HepG2 (cell line): Measurements from ENCODE around the gene PHF19. TPM values are rescaled to one million over a fixed set of nuclear protein-coding genes. Genes with fewer than 3 reads are reported as not detected.

Source experiments
- ATAC-seq: fragments of 200-7000 bp; cut with Tn5 transposase; 3 replicates; pipeline ENCODE4 v1.9.1; 2020; ENCODE audit warnings: mild to moderate bottlenecking, moderate library complexity
- BruUV-seq: library from RNA; stranded (reverse); fragments of 400-500 nt; replicated peaks from 2 replicates; lab custom pipeline; 2021; lab: Mats Ljungman, UMichigan
- CTCF ChIA-PET: fragments of 300-600 bp; formaldehyde crosslinking; extraction: SDS; loops from one replicate; lab custom pipeline; 2021; ENCODE audit warnings: low total read pairs, inconsistent platforms, low intra/inter-chr PET ratio; lab: Yijun Ruan, JAX
- POLR2A ChIA-PET: fragments of 350-600 bp; sonication (Branson Sonifier 250); formaldehyde crosslinking; loops from one replicate; lab custom pipeline; 2020; ENCODE audit warnings: antibody characterized with exemption, inconsistent platforms; lab: Yijun Ruan, JAX
- DNase-seq: peaks from one replicate; pipeline ENCODE4 v3.0.0-alpha.2; 2015; ENCODE audit warnings: low spot score
- FAIRE-seq: peaks from 3 replicates; lab custom pipeline; 2011; peaks lifted over from hg19 to GRCh38; lab: Jason Lieb, UNC
- H2AFZ ChIP-seq: one replicate; pipeline ENCODE4 v1.6.1; 2011; ENCODE audit warnings: low read length, inconsistent platforms
- H3K27ac ChIP-seq: fragments of 300-600 bp; 3 replicates; pipeline ENCODE4 v1.8.0; 2011; ENCODE audit warnings: mixed run types, mild to moderate bottlenecking, mixed read lengths, low read length, inconsistent platforms; ENCODE audit not compliant: insufficient read depth; ENCODE audit errors: extremely low read length
- H3K27me3 ChIP-seq, 2 experiments: fragments of 200-600 bp in 1 of 2; 2 replicates in 1 of 2; 3 replicates in 1 of 2; pipeline versions ENCODE4 v1.6.0 to v1.8.0; 2011; ENCODE audit warnings: low read length in 2 of 2, mild to moderate bottlenecking in 2 of 2, moderate library complexity in 2 of 2, inconsistent platforms in 1 of 2; ENCODE audit not compliant: insufficient read depth in 2 of 2, control insufficient read depth in 1 of 2
- H3K36me3 ChIP-seq, 2 experiments: fragments of 200-600 bp in 1 of 2; replicated peaks in 1 of 2; 2 replicates in 1 of 2; 3 replicates in 1 of 2; pipeline versions ENCODE4 v1.5.1 to v1.8.0; 2011; ENCODE audit warnings: low read length in 2 of 2, inconsistent platforms in 1 of 2; ENCODE audit not compliant: insufficient read depth in 2 of 2, control insufficient read depth in 1 of 2
- H3K4me1 ChIP-seq: 2 replicates; pipeline ENCODE4 v1.5.1; 2012; ENCODE audit warnings: low read length, inconsistent platforms; ENCODE audit not compliant: insufficient read depth
- H3K4me2 ChIP-seq: 2 replicates; pipeline ENCODE4 v1.6.0; 2011; ENCODE audit warnings: low read depth, low read length, inconsistent platforms
- H3K4me3 ChIP-seq, 3 experiments: fragments of 200-600 bp in 1 of 3; sonication (generic), shearing (Covaris generic) in 1 of 3; replicated peaks in 1 of 3; 2 replicates each; pipeline ENCODE4 v1.5.1; 2011 to 2016; ENCODE audit warnings: low read length in 3 of 3, inconsistent platforms in 2 of 3, low read depth in 2 of 3, mild to moderate bottlenecking in 2 of 3, control low read depth in 1 of 3, mixed read lengths in 1 of 3; ENCODE audit not compliant: insufficient read depth in 1 of 3
- H3K79me2 ChIP-seq: one replicate; pipeline ENCODE4 v1.6.1; 2011; ENCODE audit warnings: low read length, inconsistent platforms; ENCODE audit not compliant: insufficient read depth
- H3K9ac ChIP-seq: 2 replicates; pipeline ENCODE4 v1.6.0; 2011; ENCODE audit warnings: mild to moderate bottlenecking, low read depth, low read length, inconsistent platforms; ENCODE audit not compliant: insufficient read depth
- H3K9me3 ChIP-seq: 2 replicates; pipeline ENCODE4 v1.5.1; 2012; ENCODE audit warnings: mild to moderate bottlenecking, low read length
- H4K20me1 ChIP-seq: 2 replicates; pipeline ENCODE4 v1.6.0; 2011; ENCODE audit warnings: inconsistent platforms, mild to moderate bottlenecking, low read length, moderate library complexity; ENCODE audit not compliant: insufficient read depth
- AGO2 ChIP-seq: fragments of 200-400 bp; formaldehyde crosslinking; optimal IDR thresholded peaks from 2 replicates; pipeline ENCODE3; 2017; ENCODE audit warnings: mild to moderate bottlenecking, low read depth, low read length, moderate library complexity
- CEBPB ChIP-seq: IDR thresholded peaks from 2 replicates; pipeline ENCODE4 v1.6.1; 2011; ENCODE audit warnings: low read depth, low read length, improper control_type of control experiment, borderline replicate concordance
- IRF2 ChIP-seq: IDR thresholded peaks from 2 replicates; pipeline ENCODE4 v1.6.1; 2018; ENCODE audit warnings: missing genetic modification reagents, missing compliant biosample characterization
- NFAT5 ChIP-seq: sonication (generic); formaldehyde crosslinking; IDR thresholded peaks from 2 replicates; pipeline ENCODE4 v1.4.0; 2020; ENCODE audit warnings: missing genetic modification reagents
- SIX1 ChIP-seq: sonication (generic); formaldehyde crosslinking; IDR thresholded peaks from 2 replicates; pipeline ENCODE4 v1.4.0; 2020; ENCODE audit warnings: missing genetic modification reagents, borderline replicate concordance
- SNAI1 ChIP-seq: sonication (generic); formaldehyde crosslinking; IDR thresholded peaks from 2 replicates; pipeline ENCODE4 v1.5.0; 2020; ENCODE audit warnings: mild to moderate bottlenecking, missing genetic modification reagents, borderline replicate concordance
- ZBTB10 ChIP-seq: sonication (generic); formaldehyde crosslinking; IDR thresholded peaks from 2 replicates; pipeline ENCODE4 v1.4.0; 2020; ENCODE audit warnings: missing genetic modification reagents, borderline replicate concordance
- ZNF180 ChIP-seq: sonication (generic); formaldehyde crosslinking; IDR thresholded peaks from 2 replicates; pipeline ENCODE4 v1.4.0; 2020; ENCODE audit warnings: low read depth, missing genetic modification reagents, borderline replicate concordance
- WGBS: methylation state at CpG from one replicate; pipeline ENCODE4 v1.1.6; 2017; ENCODE audit warnings: low lambda C conversion rate; 5-methylcytosine and 5-hydroxymethylcytosine counted together
- in situ Hi-C: cut with HindIII; loops from 2 replicates; pipeline ENCODE4 v1.10.0; 2017; ENCODE audit warnings: low pct_unique_long_range_greater_than_20kb; ENCODE audit not compliant: extremely low pct_ligation_motif_present
- intact Hi-C: fragments of 100-400 bp; cut with micrococcal nuclease; formaldehyde crosslinking; loops from one replicate; pipeline ENCODE4 v1.10.0; 2022; ENCODE audit not compliant: unreplicated experiment
- polyA plus RNA-seq, 8 experiments: library from polyadenylated mRNA; depleted of rRNA in 3 of 8; stranded (reverse) in 7 of 8; unstranded in 1 of 8; fragments of >200 nt; fragmentation: Illumina TruSeq in 4 of 8; extraction: Trizol in 4 of 8; gene quantifications; 2 replicates each; pipeline versions ENCODE4 v1.2.1 to v1.2.3, GENCODE V29; 2011 to 2016; ENCODE audit warnings: low read depth in 4 of 8, missing spikeins in 1 of 8, mixed read lengths in 1 of 8; ENCODE audit not compliant: insufficient read depth in 1 of 8
- total RNA-seq, 5 experiments: library from RNA; depleted of rRNA; stranded (reverse); fragments of >200 nt; fragmentation: Illumina TruSeq; extraction: Trizol; gene quantifications; 2 replicates each; pipeline ENCODE4 v1.2.3, GENCODE V29; 2016; ENCODE audit warnings: low read depth in 1 of 5

The PHF19 gene
- total and polyA plus RNA-seq, 2 of the 13 experiments (the other 11 are each of a cell fraction or from before 2014, with no cell fraction given) = 29.7 to 41.3 TPM

- TF ChIP-seq CEBPB = 0 out of 2 replicates have a peak, but pooled peaks have one; percentile 41
- no peak for TF ChIP-seq AGO2
- H3K4me3 ChIP-seq = no peak overlapping the region
- CTCF ChIA-PET = no interaction called here
- 98% methylated on average over 11 of the region's 11 CpGs for WGBS
- in situ Hi-C loops = no loop called here
- no peak overlapping the region for H3K4me2 ChIP-seq
- FAIRE-seq = no peak
- intact Hi-C loops = no loop called here
- no peak for ATAC-seq
- no peak overlapping the region for H2AFZ ChIP-seq
- H4K20me1 ChIP-seq = no peaks in the 10 kb centered on the region
- BruUV-seq = no TSS peak
- H3K9me3 ChIP-seq = no peaks in the 10 kb centered on the region
- H3K9ac ChIP-seq = no peak overlapping the region
- H3K27me3 ChIP-seq = no peaks in the 10 kb centered on the region
- DNase-seq = no peak
- no peaks in the 10 kb centered on the region; the same call in 1 of the 2 replicates for H3K4me1 ChIP-seq
- H3K36me3 ChIP-seq = peaks cover 18 to 64% of the 10 kb centered on the region in 2 experiments
- no peaks in the 10 kb centered on the region for H3K79me2 ChIP-seq
- POLR2A ChIA-PET = interaction anchor here (0.9 kb wide), 1 partner anchor 15 kb away, joined by 4 read pairs; no protein-coding TSS in a partner anchor
- H3K27ac ChIP-seq = no peak overlapping the region
Measured at GRCh38 chr9:120868339-120868675, 8.7 kb downstream of the PHF19 start.

GRCh38 chr9:120867676-120868338 lies 9.2 kb downstream of the PHF19 start:
- intact Hi-C loops = no loop called here
- no peak overlapping the region for H3K9ac ChIP-seq

More at GRCh38 chr9:120867676-120868338, 9.2 kb downstream of the PHF19 start:
- Histone ChIP-seq H3K36me3 (peaks cover 19 to 64% of the 10 kb centered on the region in 2 experiments), H3K4me1 (no peaks in the 10 kb centered on the region), H3K9me3 (no peaks in the 10 kb centered on the region), H4K20me1 (no peaks in the 10 kb centered on the region), H2AFZ (no peak overlapping the region), H3K27me3 (no peaks in the 10 kb centered on the region), H3K27ac (no peak overlapping the region), H3K79me2 (no peaks in the 10 kb centered on the region), H3K4me2 (no peak overlapping the region), H3K4me3 (no peak overlapping the region)
- ATAC-seq = no peak
- TF ChIP-seq NFAT5 (CRISPR knock-in tag) (no peak), ZNF180 (CRISPR knock-in tag) (no peak), IRF2 (CRISPR knock-in tag) (no peak), SIX1 (CRISPR knock-in tag) (no peak), ZBTB10 (no peak), SNAI1 (no peak)
- no peak for FAIRE-seq
- WGBS = 98% methylated on average over 10 of the region's 15 CpGs
- no TSS peak for BruUV-seq
- ChIA-PET POLR2A (interaction anchor here (0.9 kb wide), 1 partner anchor 14 kb away, joined by 4 read pairs; no protein-coding TSS in a partner anchor), CTCF (no interaction called here)
- in situ Hi-C loops = no loop called here
- no peak for DNase-seq
